ENCODE measurements around the gene VWCE. TPM values are rescaled to one million over a fixed set of nuclear protein-coding genes. Genes with fewer than 3 reads are reported as not detected.
"Not testable (repeated sequence)": the region's sequence is repeated elsewhere in the genome, so short reads cannot be mapped to it uniquely, and the experiment has no call there.

The VWCE gene
- total RNA-seq, 1 donor from 2014 or later, result 7.7 TPM

DNA sequence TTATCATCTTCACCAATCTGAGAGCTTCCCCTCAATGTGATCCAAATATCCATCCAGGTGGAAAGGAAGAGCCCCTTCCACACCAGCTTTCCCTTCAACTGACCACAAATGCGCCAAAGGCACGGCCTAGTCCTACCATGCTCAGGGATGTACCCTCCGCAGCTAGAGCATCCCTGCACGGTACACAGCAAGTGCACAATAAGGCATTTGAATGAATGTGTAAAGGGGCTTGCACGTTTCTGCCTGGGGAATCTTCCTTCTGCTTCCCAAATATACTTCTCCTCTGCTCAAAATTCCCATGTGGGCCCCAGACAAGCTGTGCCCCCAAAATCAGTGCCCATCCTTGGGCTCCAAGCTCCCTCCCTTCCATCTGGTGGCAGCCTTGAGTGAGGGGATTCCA lies 76.1 kb downstream of the VWCE start:
- DNase-seq (ENCODE audit: low spot score), result not testable (repeated sequence)

DNA sequence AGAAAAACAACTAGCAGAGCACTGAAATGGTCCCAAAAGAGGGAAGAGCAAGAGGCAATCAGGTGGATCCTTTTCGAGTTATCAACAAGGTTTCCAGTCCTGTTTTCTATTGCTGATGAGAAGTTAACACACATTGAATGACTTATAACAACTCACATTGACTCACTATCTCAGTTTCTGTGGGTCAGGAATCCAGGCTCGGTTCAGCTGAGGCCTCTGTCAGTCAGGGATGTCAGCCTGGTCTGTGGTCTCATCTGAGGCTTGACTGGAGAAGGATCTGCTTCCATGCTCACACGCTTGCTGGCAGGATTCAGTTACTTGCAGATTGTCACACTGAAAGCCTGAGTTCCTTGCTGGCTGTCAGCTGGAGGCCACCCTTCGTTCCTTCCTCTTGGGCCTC lies 76.8 kb downstream of the VWCE start:
- not testable (repeated sequence) for DNase-seq (ENCODE audit: low spot score)

DNA sequence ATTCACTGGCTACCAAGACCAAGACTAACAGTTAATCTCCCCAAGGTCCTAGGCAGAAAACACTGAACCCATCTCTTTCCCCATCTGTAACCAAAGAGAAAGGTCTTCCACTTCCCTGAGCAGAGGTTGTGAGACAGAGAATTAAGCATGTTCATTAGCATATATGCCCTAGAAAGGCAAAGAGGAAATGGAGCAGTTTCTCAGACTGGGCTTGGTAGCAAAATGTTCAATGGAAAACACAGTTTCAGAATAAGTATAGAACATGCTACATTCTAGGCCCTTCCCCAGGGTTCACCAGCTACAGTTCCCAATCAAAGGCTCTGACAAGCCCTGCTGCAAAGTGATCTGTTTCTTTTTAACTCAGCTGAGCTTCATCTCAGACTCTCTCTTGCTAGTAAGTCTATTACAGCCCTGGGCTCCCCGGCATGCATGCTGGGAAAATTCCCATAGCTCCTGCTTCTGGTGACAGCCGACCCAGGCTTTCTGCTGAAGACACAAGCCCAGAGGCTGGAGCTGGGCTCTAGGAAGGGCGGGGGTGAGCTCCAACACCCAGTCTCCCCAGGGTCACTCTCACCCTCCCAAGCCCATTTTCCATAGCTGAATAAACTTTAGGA lies 81.3 kb downstream of the VWCE start:
- not testable (repeated sequence) for DNase-seq (ENCODE audit: low spot score)

DNA sequence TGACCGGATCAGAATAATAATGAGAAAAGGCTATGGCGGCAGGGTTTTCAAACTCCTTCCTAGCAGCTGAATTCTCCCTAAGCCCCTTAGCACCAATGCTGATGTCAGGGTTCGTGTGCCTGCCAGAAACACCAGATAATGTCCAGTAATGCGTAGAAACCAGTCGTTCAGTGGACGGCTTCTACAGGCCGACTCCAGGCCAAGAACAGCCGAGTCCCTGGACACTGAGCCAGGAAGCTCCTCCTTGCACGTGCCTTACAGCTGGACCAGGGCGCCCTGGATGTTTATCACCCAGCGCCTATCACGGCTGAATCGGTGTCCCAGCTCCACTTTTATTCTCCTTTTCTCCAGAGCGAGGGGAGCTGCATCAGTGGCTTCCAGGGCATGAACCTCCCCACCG lies 82.9 kb downstream of the VWCE start:
- DNase-seq (ENCODE audit: low spot score), result not testable (repeated sequence)

DNA sequence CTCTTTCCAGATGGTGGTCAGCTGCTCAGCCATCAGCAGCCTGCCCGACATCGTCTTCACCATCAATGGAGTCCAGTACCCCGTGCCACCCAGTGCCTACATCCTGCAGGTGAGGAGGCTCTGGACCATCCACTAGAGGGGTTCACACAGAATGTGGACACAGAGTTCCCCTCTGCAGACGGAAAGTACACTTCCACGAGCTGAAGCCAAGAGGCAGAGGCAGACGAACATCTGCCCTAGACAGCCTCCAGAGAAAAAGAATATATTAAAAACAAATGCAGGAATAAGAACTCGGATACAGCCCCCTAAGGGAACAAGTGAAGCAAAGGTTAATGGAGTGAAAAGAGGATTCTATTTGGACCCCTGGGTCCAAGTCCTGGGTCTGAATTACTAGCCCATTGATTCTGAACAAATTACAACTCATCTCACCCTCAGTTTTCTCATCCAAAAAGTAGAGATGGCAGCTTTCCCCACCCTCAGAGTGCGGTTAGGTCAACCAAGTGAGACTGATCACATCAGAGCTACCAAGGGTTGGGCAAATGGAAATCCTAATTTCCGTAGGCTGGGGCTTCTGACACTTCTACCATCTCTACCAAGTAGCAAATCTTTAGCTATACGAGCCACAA lies 83.7 kb downstream of the VWCE start:
- not testable (repeated sequence) for DNase-seq (ENCODE audit: low spot score)

DNA sequence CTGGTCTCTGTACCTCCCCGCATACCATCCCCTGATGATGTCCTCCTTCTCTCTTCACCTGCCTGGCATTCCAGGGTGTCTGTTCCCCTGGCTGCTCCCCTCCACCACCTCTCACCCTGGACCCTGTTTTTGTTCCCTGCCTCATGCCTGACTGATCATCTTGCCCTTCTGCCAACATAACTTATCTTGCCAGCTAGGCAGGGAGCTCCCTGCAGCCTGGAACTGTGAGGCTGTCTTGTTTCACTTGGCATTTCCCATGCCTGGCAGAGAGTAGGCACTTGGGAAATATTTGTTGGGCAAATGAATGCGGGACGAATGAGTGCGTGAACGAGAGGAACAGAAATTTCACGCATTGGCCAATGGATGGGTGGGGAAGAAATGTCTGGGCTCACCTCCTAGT lies 84.5 kb downstream of the VWCE start:
- DNase-seq (ENCODE audit: low spot score), result not testable (repeated sequence)

Other genes starting within 250 kb of the VWCE start
- gene CD5, start 192.8 kb downstream of the VWCE start, total RNA-seq, result 0.26 TPM
- gene VPS37C, start 133.9 kb downstream of the VWCE start, total RNA-seq, result 21.5 TPM
- 47.2 TPM for gene PGA3, start 91.8 kb downstream of the VWCE start, total RNA-seq
- gene PGA4, start 73.0 kb downstream of the VWCE start, total RNA-seq, result 20.6 TPM
- gene PGA5, start 54.1 kb downstream of the VWCE start, total RNA-seq, result 2.6 TPM
- gene DDB1, start 37.8 kb upstream of the VWCE start, total RNA-seq, result 195 TPM
- 21.2 TPM for gene TKFC, start 37.9 kb upstream of the VWCE start, total RNA-seq
- gene CYB561A3, start 66.6 kb upstream of the VWCE start, total RNA-seq, result 34.4 TPM
- 68.2 TPM for gene TMEM138, start 67.1 kb upstream of the VWCE start, total RNA-seq
- 9.9 TPM for gene TMEM216, start 97.3 kb upstream of the VWCE start, total RNA-seq
- gene CPSF7, start 134.7 kb upstream of the VWCE start, total RNA-seq, result 73.0 TPM
- gene SDHAF2, start 134.8 kb upstream of the VWCE start, total RNA-seq, result 40.2 TPM
- 1.2 TPM for gene LRRC10B, start 213.4 kb upstream of the VWCE start, total RNA-seq